Activated CD4-positive, alpha-beta T cell treated with anti-CD3 and anti-CD28 coated beads for 36 hours (primary cell): ENCODE measurements around the gene OR5T2. TPM values are rescaled to one million over a fixed set of nuclear protein-coding genes. Genes with fewer than 3 reads are reported as not detected.

ENCODE experiments used
- total RNA-seq, 2 experiments: library from RNA; stranded (reverse); gene quantifications; one replicate each; pipeline ENCODE4 v1.2.3, GENCODE V29; 2021

The OR5T2 gene
- total RNA-seq, 2 experiments from 2014 or later, result not detected

Other genes with a start within 250 kb of the OR5T2 start
- gene OR5F1, start 239.6 kb downstream of the OR5T2 start, total RNA-seq, result not detected
- gene OR5AS1, start 206.6 kb downstream of the OR5T2 start, total RNA-seq, result not detected
- gene OR8I2, start 140.9 kb downstream of the OR5T2 start, total RNA-seq, result not detected
- not detected for gene OR8H2, start 130.6 kb downstream of the OR5T2 start, total RNA-seq
- not detected for gene OR8H3, start 111.9 kb downstream of the OR5T2 start, total RNA-seq
- gene OR8J3, start 94.1 kb downstream of the OR5T2 start, total RNA-seq, result not detected
- gene OR8K5, start 73.9 kb downstream of the OR5T2 start, total RNA-seq, result not detected
- gene OR5J2, start 57.6 kb downstream of the OR5T2 start, total RNA-seq, result not detected
- gene OR5T3, start 18.0 kb upstream of the OR5T2 start, total RNA-seq, result not detected
- not detected for gene OR5T1, start 39.9 kb upstream of the OR5T2 start, total RNA-seq
- gene OR8H1, start 58.0 kb upstream of the OR5T2 start, total RNA-seq, result not detected
- not detected for gene OR8K3, start 80.9 kb upstream of the OR5T2 start, total RNA-seq
- gene OR8K1, start 111.8 kb upstream of the OR5T2 start, total RNA-seq, result not detected
- gene OR8J1, start 120.0 kb upstream of the OR5T2 start, total RNA-seq, result not detected
- gene OR8U1, start 141.4 kb upstream of the OR5T2 start, total RNA-seq, result not detected
- not detected for gene OR5AL1, start 178.4 kb upstream of the OR5T2 start, total RNA-seq
- gene OR5M3, start 239.1 kb upstream of the OR5T2 start, total RNA-seq, result not detected